Heart right ventricle (tissue), 16 donors: ENCODE measurements around the gene ZNF692. TPM values are rescaled to one million over a fixed set of nuclear protein-coding genes. Genes with fewer than 3 reads are reported as not detected.
"Not testable (repeated sequence)": the region's sequence is repeated elsewhere in the genome, so short reads cannot be mapped to it uniquely, and the experiment has no call there.

ENCODE experiments used
- ATAC-seq, 8 donors: fragments of 200-7000 bp; cut with Tn5 transposase; one replicate each; pipeline ENCODE4 v1.9.1; 2020; ENCODE audit warnings: mild to moderate bottlenecking in 8 of 8, moderate library complexity in 8 of 8, moderate number of reproducible peaks in 1 of 8
- DNase-seq, 2 donors: peaks; one replicate each; pipeline ENCODE4 v3.0.0-alpha.2; 2020
- H3K27ac ChIP-seq, 10 donors: fragments of 200-600 bp; sonication (generic) in 2 of 10; one replicate each; pipeline versions ENCODE4 v1.5.0 to v1.8.0; 2020 to 2022; ENCODE audit warnings: mild to moderate bottlenecking in 3 of 10
- H3K27me3 ChIP-seq, 7 donors: fragments of 200-600 bp; one replicate each; pipeline ENCODE4 v1.8.0; 2021 to 2022; ENCODE audit warnings: mild to moderate bottlenecking in 2 of 7
- H3K36me3 ChIP-seq, 9 donors: fragments of 200-600 bp; sonication (generic) in 1 of 9; one replicate each; pipeline versions ENCODE4 v1.5.0 to v1.8.0; 2020 to 2022; ENCODE audit warnings: mild to moderate bottlenecking in 2 of 9
- H3K4me1 ChIP-seq, 9 donors: fragments of 200-600 bp; sonication (generic) in 1 of 9; one replicate each; pipeline versions ENCODE4 v1.5.0 to v1.8.0; 2020 to 2022; ENCODE audit warnings: mild to moderate bottlenecking in 4 of 9
- H3K4me3 ChIP-seq, 10 donors: fragments of 200-600 bp; sonication (generic) in 2 of 10; one replicate each; pipeline versions ENCODE4 v1.5.0 to v1.8.0; 2020 to 2022; ENCODE audit warnings: mild to moderate bottlenecking in 7 of 10, moderate library complexity in 2 of 10
- H3K9me3 ChIP-seq, 11 donors: fragments of 200-600 bp in 10 of 11; sonication (generic) in 2 of 11; one replicate each; pipeline versions ENCODE4 v1.5.0 to v1.8.0; 2013 to 2022; ENCODE audit warnings: mild to moderate bottlenecking in 2 of 11, control low read depth in 1 of 11, moderate library complexity in 1 of 11
- WGBS, 2 donors: extraction: QIAGEN DNeasy Blood & Tissue Kit; methylation state at CpG; one replicate each; pipeline ENCODE4 v1.1.7; 2013; ENCODE audit warnings: inconsistent platforms in 1 of 2; 5-methylcytosine and 5-hydroxymethylcytosine counted together
- intact Hi-C, 10 donors: fragments of 100-400 bp; cut with DNase I; formaldehyde crosslinking; loops; one replicate each; pipeline versions ENCODE4 v1.11.1 to v1.14.2; 2022
- microRNA-seq, 2 donors: library from miRNA; unstranded; fragments of <30 nt; microRNA quantifications; one replicate each; pipeline ENCODE4 v1.2.0, GENCODE V29; 2021
- polyA plus RNA-seq, 2 donors: library from polyadenylated mRNA; stranded (reverse); fragments of 200-250 nt; gene quantifications; one replicate each; pipeline ENCODE4 v1.2.3, GENCODE V29; 2013
- total RNA-seq, 10 donors: library from RNA; stranded (reverse); fragmentation: NEBNext Ultra II Directional in 3 of 10; extraction: Animal tissue kit (Norgen Biotek cat#: 25700) in 3 of 10; gene quantifications; one replicate each; pipeline versions ENCODE4 v1.2.1 to v1.2.4, GENCODE V29; 2021 to 2023
- TF ChIP-seq, protein P1 (sequence below), 9 donors: fragments of 200-600 bp; sonication (generic) in 2 of 9; IDR thresholded peaks; one replicate each; pipeline versions ENCODE4 v1.5.0 to v1.8.0; 2021 to 2022; ENCODE audit warnings: antibody characterized with exemption in 9 of 9, mild to moderate bottlenecking in 5 of 9, moderate library complexity in 1 of 9
- donor health status: Arrhythmogenic right ventricular cardiomyopathy.
- donor health status: ischemic (EF 13 %, LVEDD 7.1; RV severe dilation, severe dysfunction).
- donor health status: healthy with polysubstance abuse.
- donor health status: DM: no; HTN: yes; CAD: no.
- donor health status: DM: no; HTN: no; CAD: no.
- donor health status: ischemic (EF 25% LVEDD 6.9; RV normal size, moderate dysfunction).
- donor health status: ischemic (EF 25% LVEDD 5.7; RV mildly dilated, moderate dysfunction).
- donor health status: healthy.
- donor health status: DM: yes; HTN: yes; CAD: no.
- donor health status: Ischemic cardiomyopathy.
- donor health status: ischemic (EF 35%, LVEDD 5.7; RV mildly dilated, moderate dysfunction).
- donor health status: nonischemic (EF 11% LVEDD 7.7; RV severe dilation, severe dysfunction).
- donor health status: DM: yes; HTN: yes; CAD: no.
- donor health status: PGD.
- donor health status: ischemic (EF 29% LVEDD 5.4; RV normal size, mild dysfunction).
- donor health status: nonischemic (EF 23%, LVEDD 6.1; RV moderate dilation, normal function).

Gene ZNF692
- total and polyA plus RNA-seq, 12 donors: 7.1 to 102 (median 12.5) TPM

GRCh38 chr1:248804771-248805681 is 53.9 kb downstream of the ZNF692 start:
- WGBS, 2 donors: 53 to 56% methylated on average over 10 of the region's 10 CpGs
- Histone ChIP-seq H3K27me3 (peaks cover 0 to 23% (median 0%) of the 10 kb centered on the region in 7 donors), H3K27ac (peak overlapping the region in 1 of 10 donors; percentile 77), H3K36me3 (peaks cover 0 to 8% (median 0%) of the 10 kb centered on the region in 9 donors), H3K4me3 (peak overlapping the region in 1 of 10 donors; percentile 18), H3K4me1 (peaks cover 0 to 40% (median 8%) of the 10 kb centered on the region in 9 donors), H3K9me3 (no peaks in the 10 kb centered on the region)
- intact Hi-C loops: loop anchor here in 8 of 10 donors (5.0 kb wide), 3 partner anchors 183 to 403 kb away; partner anchors contain the start of gene OR2T1 (in 1 of the 8)
- ATAC-seq (peak; percentile 39 to 65 (median 58)), DNase-seq (no peak)
- TF ChIP-seq, protein P1, sequence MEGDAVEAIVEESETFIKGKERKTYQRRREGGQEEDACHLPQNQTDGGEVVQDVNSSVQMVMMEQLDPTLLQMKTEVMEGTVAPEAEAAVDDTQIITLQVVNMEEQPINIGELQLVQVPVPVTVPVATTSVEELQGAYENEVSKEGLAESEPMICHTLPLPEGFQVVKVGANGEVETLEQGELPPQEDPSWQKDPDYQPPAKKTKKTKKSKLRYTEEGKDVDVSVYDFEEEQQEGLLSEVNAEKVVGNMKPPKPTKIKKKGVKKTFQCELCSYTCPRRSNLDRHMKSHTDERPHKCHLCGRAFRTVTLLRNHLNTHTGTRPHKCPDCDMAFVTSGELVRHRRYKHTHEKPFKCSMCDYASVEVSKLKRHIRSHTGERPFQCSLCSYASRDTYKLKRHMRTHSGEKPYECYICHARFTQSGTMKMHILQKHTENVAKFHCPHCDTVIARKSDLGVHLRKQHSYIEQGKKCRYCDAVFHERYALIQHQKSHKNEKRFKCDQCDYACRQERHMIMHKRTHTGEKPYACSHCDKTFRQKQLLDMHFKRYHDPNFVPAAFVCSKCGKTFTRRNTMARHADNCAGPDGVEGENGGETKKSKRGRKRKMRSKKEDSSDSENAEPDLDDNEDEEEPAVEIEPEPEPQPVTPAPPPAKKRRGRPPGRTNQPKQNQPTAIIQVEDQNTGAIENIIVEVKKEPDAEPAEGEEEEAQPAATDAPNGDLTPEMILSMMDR (IDR thresholded peaks at IDR 0.05): no peak

GRCh38 chr1:248803501-248803900 is 55.4 kb downstream of the ZNF692 start:
- 86 to 87% methylated on average over 15 of the region's 15 CpGs for WGBS, 2 donors
- H3K4me1 ChIP-seq: peaks cover 0 to 40% (median 7%) of the 10 kb centered on the region in 9 donors
- H3K27me3 ChIP-seq: peaks cover 0 to 23% (median 0%) of the 10 kb centered on the region in 7 donors
- H3K4me3 ChIP-seq, intact Hi-C loops, ATAC-seq, H3K27ac ChIP-seq, H3K36me3 ChIP-seq, DNase-seq, H3K9me3 ChIP-seq: not testable (repeated sequence)

- Histone ChIP-seq H3K36me3 (no peaks in the 10 kb centered on the region), H3K4me1 (peaks cover 0 to 38% (median 7%) of the 10 kb centered on the region in 9 donors), H3K27ac (no peak overlapping the region), H3K4me3 (no peak overlapping the region), H3K9me3 (no peaks in the 10 kb centered on the region), H3K27me3 (peaks cover 0 to 23% (median 0%) of the 10 kb centered on the region in 7 donors)
- intact Hi-C loops: no loop called here
- 84 to 87% methylated on average over 6 of the region's 6 CpGs for WGBS, 2 donors
- TF ChIP-seq, protein P1 (IDR thresholded peaks at IDR 0.05): no peak
- ATAC-seq: no peak
- DNase-seq: no peak
These were observed 56.4 kb downstream of the ZNF692 start for GRCh38 chr1:248802454-248802853.

- no peak for DNase-seq
- 69 to 82% methylated on average over 3 of the region's 3 CpGs for WGBS, 2 donors
- ATAC-seq: no peak
- peaks cover 0 to 23% (median 0%) of the 10 kb centered on the region in 7 donors for H3K27me3 ChIP-seq
- no peaks in the 10 kb centered on the region for H3K36me3 ChIP-seq
- TF ChIP-seq, protein P1 (IDR thresholded peaks at IDR 0.05): no peak
- peaks cover 0 to 18% (median 3%) of the 10 kb centered on the region in 9 donors for H3K4me1 ChIP-seq
- peaks cover 0 to 8% (median 3%) of the 10 kb centered on the region in 11 donors for H3K9me3 ChIP-seq
- H3K4me3 ChIP-seq: no peak overlapping the region
- intact Hi-C loops: no loop called here
- no peak overlapping the region for H3K27ac ChIP-seq
These were observed 58.4 kb downstream of the ZNF692 start for GRCh38 chr1:248800459-248800858.

Small RNAs within 50 kb of the gene (microRNA-seq; reads per million reads assigned to microRNA genes)
- 9.7 to 20.3 reads per million in 2 donors for gene MIR3124

Other genes with a start within 250 kb of the ZNF692 start
- not detected for gene OR2T11, start 224.0 kb downstream of the ZNF692 start, total RNA-seq
- not detected for gene OR2T11, start 224.0 kb downstream of the ZNF692 start, polyA plus RNA-seq
- gene OR2T35, start 213.8 kb downstream of the ZNF692 start, total RNA-seq: not detected
- gene OR2T35, start 213.8 kb downstream of the ZNF692 start, polyA plus RNA-seq: not detected
- gene OR2T27, start 203.6 kb downstream of the ZNF692 start, total RNA-seq: not detected
- not detected for gene OR2T27, start 203.6 kb downstream of the ZNF692 start, polyA plus RNA-seq
- gene OR14I1, start 156.3 kb downstream of the ZNF692 start, total RNA-seq: not detected
- gene OR14I1, start 156.3 kb downstream of the ZNF692 start, polyA plus RNA-seq: not detected
- not detected for gene LYPD8, start 103.3 kb downstream of the ZNF692 start, total RNA-seq
- gene LYPD8, start 103.3 kb downstream of the ZNF692 start, polyA plus RNA-seq: not detected
- gene SH3BP5L, start 33.2 kb downstream of the ZNF692 start, total RNA-seq: 10 to 100 TPM; 14.9 to 26.2 (median 18.0) TPM
- 10 to 100 TPM; 19.2 to 30.5 TPM for gene SH3BP5L, start 33.2 kb downstream of the ZNF692 start, polyA plus RNA-seq
- gene ZNF672, start 20.9 kb downstream of the ZNF692 start, total RNA-seq: 10 to 100 TPM; 31.9 to 44.4 (median 37.3) TPM
- gene ZNF672, start 20.9 kb downstream of the ZNF692 start, polyA plus RNA-seq: 10 to 100 TPM; 16.1 to 36.1 TPM
- 1 to 10 TPM; 1.3 to 3.4 (median 2.2) TPM for gene PGBD2, start 47.1 kb upstream of the ZNF692 start, total RNA-seq
- gene PGBD2, start 47.1 kb upstream of the ZNF692 start, polyA plus RNA-seq: 1 to 10 TPM; 1.7 to 3.0 TPM